Activated CD8-positive, alpha-beta memory T cell treated with anti-CD3 and anti-CD28 coated beads, Interleukin-2, amount 10 ng/mL, durations not matched to agents 7 days and 5 days (primary cell): ENCODE measurements around the gene GLA. TPM values are rescaled to one million over a fixed set of nuclear protein-coding genes. Genes with fewer than 3 reads are reported as not detected.

Experiments used
- ATAC-seq: fragments of 150-1000 bp; cut with Tn5 transposase; one replicate; pipeline ENCODE4 v1.10.0; 2021; ENCODE audit warnings: moderate library complexity
- CTCF ChIA-PET: fragments of 350-600 bp; sonication (Branson Sonifier 250); formaldehyde crosslinking; loops from one replicate; lab custom pipeline; 2021; ENCODE audit warnings: antibody characterized with exemption; lab: Charles Lee
- DNase-seq: peaks from one replicate; pipeline ENCODE4 v3.0.0-alpha.2; 2020
- H3K27ac Mint-ChIP-seq: one replicate; pipeline ENCODE4 v1.8.0; 2021; ENCODE audit warnings: mild to moderate bottlenecking, mixed read lengths
- H3K27me3 Mint-ChIP-seq: one replicate; pipeline ENCODE4 v1.8.0; 2021; ENCODE audit warnings: mixed read lengths
- H3K36me3 Mint-ChIP-seq: one replicate; pipeline ENCODE4 v1.8.0; 2021; ENCODE audit warnings: mild to moderate bottlenecking, mixed read lengths
- H3K4me1 Mint-ChIP-seq: one replicate; pipeline ENCODE4 v1.8.0; 2021; ENCODE audit warnings: mixed read lengths
- H3K4me3 Mint-ChIP-seq: one replicate; pipeline ENCODE4 v1.8.0; 2021; ENCODE audit warnings: mild to moderate bottlenecking, moderate library complexity, mixed read lengths
- H3K9me3 Mint-ChIP-seq: one replicate; pipeline ENCODE4 v1.8.0; 2022; ENCODE audit warnings: low read depth, mixed read lengths
- total RNA-seq, 2 experiments: library from RNA; stranded (reverse); gene quantifications; one replicate each; pipeline ENCODE4 v1.2.3, GENCODE V29; 2021

GLA gene
- total RNA-seq = 10 to 100 TPM; 40.2 to 60.4 TPM

DNA sequence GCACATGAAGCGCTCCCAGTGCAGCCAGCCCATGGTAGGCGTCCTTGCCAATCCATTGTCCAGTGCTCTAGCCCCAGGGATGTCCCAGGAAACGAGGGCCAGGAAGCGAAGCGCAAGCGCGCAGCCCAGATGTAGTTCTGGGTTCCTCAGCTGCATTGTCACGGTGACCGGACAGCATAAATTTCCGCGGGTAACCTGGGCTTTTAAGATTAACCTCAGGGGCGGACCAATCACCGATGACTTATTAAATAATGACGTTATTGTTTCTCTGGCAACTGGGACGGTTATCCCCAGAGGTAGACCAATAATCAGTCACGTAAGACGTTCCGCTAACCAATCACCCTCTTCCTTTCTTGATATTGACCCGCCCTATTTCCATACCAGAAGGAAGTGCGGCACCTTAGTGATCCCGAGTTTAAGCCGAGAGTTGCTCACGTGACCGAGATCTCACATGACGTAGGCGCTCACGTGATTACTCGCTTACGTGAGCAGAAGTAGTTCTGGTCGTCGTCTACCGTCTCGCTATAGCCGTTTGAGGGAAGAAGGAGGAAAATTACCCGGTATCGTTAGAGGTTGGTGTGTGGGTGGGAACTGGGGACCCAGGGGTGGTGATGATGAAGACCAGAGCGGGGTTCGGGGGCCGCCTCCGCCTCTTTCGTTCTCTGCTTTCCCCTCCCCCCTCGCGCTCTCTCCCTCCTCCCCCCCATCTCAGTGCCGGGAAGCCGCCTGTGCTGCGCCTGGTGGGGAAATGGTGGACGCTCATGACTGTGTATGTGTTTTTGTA is at the start of gene GLA, which contains the start of gene HNRNPH2:
TSS of gene GLA (minus strand) at position 178 of the 784 bp plus-strand sequence. CDS start at position 156, 22 bp downstream.
TSS of gene HNRNPH2 (plus strand) at position 475 of the 784 bp plus-strand sequence. CDS start 3,767 bp downstream, outside the sequence.
- H3K9me3 Mint-ChIP-seq = no peaks in the 10 kb centered on the region
- peak; percentile 87 for ATAC-seq
- no peaks in the 10 kb centered on the region for H3K27me3 Mint-ChIP-seq
- H3K36me3 Mint-ChIP-seq = peaks cover 27% of the 10 kb centered on the region
- H3K4me3 Mint-ChIP-seq = peak within 1 kb of the TSS; percentile 98
- peaks cover 31% of the 10 kb centered on the region for H3K4me1 Mint-ChIP-seq
- peak; percentile 94 for DNase-seq
- peak within 1 kb of the TSS; percentile 98 for H3K27ac Mint-ChIP-seq
- CTCF ChIA-PET = interaction anchor here (1.0 kb wide), 1 partner anchor 17 kb away, joined by 4 read pairs; the partner anchor contains the start of gene RPL36A

DNA sequence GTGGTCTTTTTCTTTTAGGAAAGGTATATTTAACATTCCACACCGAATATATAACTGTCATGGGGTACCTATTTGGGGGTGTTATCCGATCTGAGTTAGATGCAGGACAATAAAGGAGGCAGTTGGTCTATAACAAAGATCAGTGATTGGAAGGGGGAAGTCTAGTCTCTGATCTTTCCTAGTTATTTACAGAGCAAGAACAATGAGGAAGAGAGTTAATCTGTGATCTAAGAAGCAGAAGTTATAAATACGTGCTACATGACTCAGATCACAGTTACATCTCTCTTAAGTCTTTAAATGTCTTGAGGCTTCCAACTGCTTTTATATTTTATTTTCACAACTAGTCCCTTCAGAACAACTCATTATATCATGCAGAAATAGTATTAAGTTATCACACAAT is 44.3 kb upstream of the GLA start:
- H3K27me3 Mint-ChIP-seq = no peaks in the 10 kb centered on the region
- no peak overlapping the region for H3K4me3 Mint-ChIP-seq
- no peaks in the 10 kb centered on the region for H3K9me3 Mint-ChIP-seq
- CTCF ChIA-PET = no interaction called here
- H3K4me1 Mint-ChIP-seq = no peaks in the 10 kb centered on the region
- H3K36me3 Mint-ChIP-seq = peaks cover 3% of the 10 kb centered on the region
- no peak overlapping the region for H3K27ac Mint-ChIP-seq
- DNase-seq (no peak), ATAC-seq (no peak)

DNA sequence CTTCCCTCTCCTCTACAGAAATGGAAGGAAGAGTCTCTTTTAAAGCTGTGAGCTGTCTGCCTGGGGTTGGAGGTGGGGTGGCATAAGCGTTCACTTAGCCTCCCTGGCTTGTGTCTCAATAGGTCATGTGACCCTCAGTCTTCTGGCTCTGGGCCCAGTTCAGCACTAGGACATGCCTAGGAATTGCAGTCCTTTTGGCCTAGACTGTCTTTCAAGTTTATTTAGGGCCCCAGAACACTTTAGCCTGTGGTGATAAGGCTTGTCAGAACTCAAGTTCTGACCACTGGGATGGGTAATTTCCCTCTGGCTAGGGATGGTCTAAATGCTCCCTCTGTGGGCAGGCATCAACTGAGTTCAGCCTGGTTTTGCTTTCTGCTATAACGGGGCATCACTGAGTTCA is 43.2 kb upstream of the GLA start:
- peaks cover 3% of the 10 kb centered on the region for H3K36me3 Mint-ChIP-seq
- H3K4me1 Mint-ChIP-seq = peaks cover 2% of the 10 kb centered on the region
- no peaks in the 10 kb centered on the region for H3K27me3 Mint-ChIP-seq
- CTCF ChIA-PET = no interaction called here
- no peak for DNase-seq
- no peaks in the 10 kb centered on the region for H3K9me3 Mint-ChIP-seq
- H3K27ac Mint-ChIP-seq = no peak overlapping the region
- ATAC-seq = no peak
- H3K4me3 Mint-ChIP-seq = no peak overlapping the region

DNA sequence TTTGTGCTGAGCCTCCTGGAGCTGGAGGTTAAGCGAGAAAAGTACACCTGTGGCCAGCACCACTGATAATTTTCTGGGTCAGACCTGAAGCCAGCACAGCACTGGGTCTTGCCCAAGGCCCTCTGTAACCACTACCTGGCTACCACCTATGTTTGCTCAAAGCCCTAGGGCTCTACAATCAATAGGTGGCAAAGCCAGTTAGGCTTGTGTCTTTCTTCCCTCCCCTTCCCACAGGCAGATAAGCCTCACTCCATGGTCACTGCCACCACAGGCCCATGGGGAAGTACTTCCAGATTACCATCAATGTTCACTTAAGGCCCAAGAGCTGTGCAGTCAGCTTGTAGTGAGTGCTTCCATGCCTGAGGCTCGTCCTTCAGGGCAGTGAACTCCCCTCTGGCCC is 42.4 kb upstream of the GLA start:
- Mint-ChIP-seq H3K4me3 (no peak overlapping the region), H3K36me3 (peaks cover 3% of the 10 kb centered on the region), H3K9me3 (no peaks in the 10 kb centered on the region), H3K4me1 (peaks cover 2% of the 10 kb centered on the region), H3K27me3 (no peaks in the 10 kb centered on the region), H3K27ac (no peak overlapping the region)
- ATAC-seq (no peak), DNase-seq (no peak)
- CTCF ChIA-PET = no interaction called here

DNA sequence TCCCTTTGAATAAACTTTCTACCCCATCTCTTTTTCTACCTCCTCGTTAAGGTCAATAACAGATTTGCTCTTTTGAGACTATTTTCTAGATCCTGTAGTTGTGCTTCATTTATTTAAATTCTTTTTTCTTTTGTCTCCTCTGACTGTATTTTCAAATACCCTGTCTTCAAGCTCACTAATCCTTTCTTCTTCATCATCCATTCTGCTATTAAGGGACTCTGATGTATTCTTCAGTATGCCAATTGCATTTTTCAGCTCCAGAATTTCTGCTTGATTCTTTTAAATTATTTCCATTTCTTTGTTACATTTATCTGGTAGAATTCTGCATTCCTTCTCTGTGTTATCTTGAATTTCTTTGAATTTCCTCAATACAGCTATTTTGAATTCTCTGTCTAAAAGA is 41.6 kb upstream of the GLA start:
- CTCF ChIA-PET = no interaction called here
- no peak overlapping the region for H3K27ac Mint-ChIP-seq
- H3K9me3 Mint-ChIP-seq = no peaks in the 10 kb centered on the region
- H3K36me3 Mint-ChIP-seq = peaks cover 5% of the 10 kb centered on the region
- no peaks in the 10 kb centered on the region for H3K27me3 Mint-ChIP-seq
- no peak overlapping the region for H3K4me3 Mint-ChIP-seq
- peaks cover 2% of the 10 kb centered on the region for H3K4me1 Mint-ChIP-seq
- DNase-seq (no peak), ATAC-seq (no peak)

DNA sequence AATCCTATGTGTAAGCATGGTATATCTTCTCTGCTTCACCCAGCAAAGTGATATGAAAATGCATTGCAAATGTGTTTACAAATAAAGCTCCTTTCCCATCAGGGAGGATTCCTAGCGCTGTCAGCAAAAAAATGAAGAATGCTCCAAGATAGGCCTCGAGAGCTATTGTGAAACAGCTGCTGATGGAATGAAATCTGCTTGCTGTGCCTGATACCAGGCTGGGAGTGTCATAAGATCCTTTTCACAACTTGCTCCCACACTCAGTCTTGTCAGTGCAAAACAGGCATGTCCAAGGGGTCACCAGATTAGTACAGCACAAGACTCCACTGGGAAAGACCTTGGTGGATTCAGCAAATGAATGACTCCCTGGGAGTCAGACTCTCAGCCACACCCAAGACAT is 34.4 kb upstream of the GLA start:
- Mint-ChIP-seq H3K27me3 (no peaks in the 10 kb centered on the region), H3K36me3 (peaks cover 8% of the 10 kb centered on the region), H3K4me3 (no peak overlapping the region), H3K9me3 (no peaks in the 10 kb centered on the region), H3K4me1 (peaks cover 2% of the 10 kb centered on the region), H3K27ac (no peak overlapping the region)
- DNase-seq (no peak), ATAC-seq (no peak)
- CTCF ChIA-PET = no interaction called here

DNA sequence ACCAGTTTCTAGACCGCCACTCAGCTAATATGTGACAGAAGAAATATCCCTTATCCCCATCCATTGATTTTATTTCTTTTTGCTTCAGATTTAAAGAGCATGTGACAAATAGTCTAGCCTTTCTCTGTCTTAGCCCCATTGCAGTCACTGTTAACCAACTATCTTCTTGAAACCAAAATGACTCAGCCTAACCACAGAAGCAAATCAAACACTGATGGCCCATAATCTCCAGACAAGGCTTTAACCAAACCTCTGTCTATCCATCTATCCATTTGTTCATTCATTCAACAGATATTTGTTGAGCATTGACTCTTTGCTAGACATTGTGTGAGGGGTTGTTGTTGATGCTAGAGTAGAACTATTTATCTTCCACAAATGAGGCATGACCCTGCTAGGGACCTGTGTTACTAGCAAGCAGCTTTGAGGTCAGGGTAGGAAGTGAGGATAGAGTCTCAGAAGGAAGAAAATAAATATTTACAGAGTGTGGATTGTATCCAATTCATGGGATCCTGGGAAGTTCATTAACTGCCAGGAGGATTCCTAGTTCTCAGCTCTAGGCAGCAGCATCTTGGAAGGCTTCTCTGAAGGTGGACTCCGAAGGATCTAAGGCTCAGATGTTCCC is 22.8 kb upstream of the GLA start:
- DNase-seq (no peak), ATAC-seq (peak; percentile 85)
- CTCF ChIA-PET = interaction anchor here (1.2 kb wide), 1 partner anchor 12 kb away, joined by 4 read pairs; no protein-coding TSS in a partner anchor
- Mint-ChIP-seq H3K9me3 (no peaks in the 10 kb centered on the region), H3K27ac (peak overlapping the region; percentile 77), H3K27me3 (no peaks in the 10 kb centered on the region), H3K36me3 (peaks cover 14% of the 10 kb centered on the region), H3K4me1 (peaks cover 18% of the 10 kb centered on the region), H3K4me3 (peak overlapping the region; percentile 32)

DNA sequence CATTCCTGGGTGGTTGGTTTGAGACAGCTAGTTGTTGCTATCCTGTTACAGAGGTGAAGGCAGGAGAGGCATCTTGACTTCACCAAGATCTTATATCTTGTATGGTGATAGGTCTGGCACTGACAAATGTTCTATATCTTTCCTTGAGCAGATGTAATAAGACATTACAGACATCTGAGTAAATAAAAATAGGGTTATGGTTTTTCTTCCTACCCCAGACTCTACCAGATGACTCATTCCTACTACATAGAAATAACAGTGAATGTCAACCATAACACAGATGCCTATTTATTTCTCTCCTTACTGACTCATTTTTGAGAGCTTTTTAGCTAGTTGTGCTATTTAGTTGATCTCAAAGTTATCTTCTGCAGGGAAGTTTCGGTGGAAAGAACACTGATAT is 22.2 kb upstream of the GLA start:
- peak; percentile 86 for ATAC-seq
- H3K27me3 Mint-ChIP-seq = no peaks in the 10 kb centered on the region
- CTCF ChIA-PET = interaction anchor here (1.2 kb wide), 1 partner anchor 11 kb away, joined by 4 read pairs; no protein-coding TSS in a partner anchor

DNA sequence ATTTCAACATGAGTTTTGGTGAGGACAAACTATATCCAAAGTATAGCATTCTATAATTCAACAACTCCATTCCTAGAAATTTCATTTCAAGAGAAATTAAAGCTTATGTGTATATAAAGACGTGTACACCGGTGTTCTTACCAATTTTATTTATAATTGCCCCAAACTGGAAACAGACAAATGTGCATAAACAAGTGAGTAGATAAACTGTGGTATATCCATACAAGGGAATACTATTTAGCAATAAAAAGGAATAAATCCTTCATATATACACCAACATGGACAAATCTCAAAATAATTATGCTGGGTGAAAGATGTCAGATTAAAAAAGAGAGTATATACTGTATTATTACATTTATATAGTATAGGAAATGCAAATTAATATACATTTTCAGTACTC is 20.2 kb upstream of the GLA start:
- Mint-ChIP-seq H3K4me1 (peaks cover 18% of the 10 kb centered on the region), H3K27me3 (no peaks in the 10 kb centered on the region), H3K27ac (no peak overlapping the region), H3K36me3 (peaks cover 16% of the 10 kb centered on the region), H3K9me3 (no peaks in the 10 kb centered on the region), H3K4me3 (no peak overlapping the region)
- ATAC-seq (no peak), DNase-seq (no peak)
- CTCF ChIA-PET = no interaction called here

More for the DNA sequence above, 22.2 kb upstream of the GLA start:
- H3K4me1 Mint-ChIP-seq = peaks cover 18% of the 10 kb centered on the region
- peak overlapping the region; percentile 32 for H3K4me3 Mint-ChIP-seq
- peak overlapping the region; percentile 77 for H3K27ac Mint-ChIP-seq
- H3K9me3 Mint-ChIP-seq = no peaks in the 10 kb centered on the region
- H3K36me3 Mint-ChIP-seq = peaks cover 16% of the 10 kb centered on the region
- no peak for DNase-seq

DNA sequence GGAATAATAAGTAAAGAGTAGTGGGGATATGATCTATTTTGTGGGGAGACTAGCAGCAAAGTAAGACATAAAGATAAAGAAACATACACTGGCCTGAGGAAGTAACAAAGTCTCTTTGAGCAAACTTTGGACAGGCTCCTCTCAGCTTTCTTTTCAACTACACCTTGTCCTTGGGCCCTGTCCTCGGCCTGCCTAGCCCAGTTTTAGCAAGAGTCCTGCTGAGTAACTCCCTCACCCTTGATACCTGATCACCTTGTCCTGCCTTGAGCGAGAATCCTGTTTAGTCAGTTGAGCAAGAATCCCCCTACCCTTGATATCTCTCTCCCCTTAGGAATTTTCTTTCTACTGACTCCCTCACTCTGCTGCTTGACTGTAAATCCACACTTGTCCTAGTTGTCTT is 11.8 kb upstream of the GLA start:
- no peak overlapping the region for H3K27ac Mint-ChIP-seq
- ATAC-seq = no peak
- no peaks in the 10 kb centered on the region for H3K27me3 Mint-ChIP-seq
- peaks cover 3% of the 10 kb centered on the region for H3K36me3 Mint-ChIP-seq
- CTCF ChIA-PET = interaction anchor here (1.4 kb wide), 1 partner anchor 11 kb away, joined by 4 read pairs; no protein-coding TSS in a partner anchor
- no peaks in the 10 kb centered on the region for H3K9me3 Mint-ChIP-seq
- peaks cover 30% of the 10 kb centered on the region for H3K4me1 Mint-ChIP-seq
- H3K4me3 Mint-ChIP-seq = peak overlapping the region; percentile 78
- DNase-seq = no peak

DNA sequence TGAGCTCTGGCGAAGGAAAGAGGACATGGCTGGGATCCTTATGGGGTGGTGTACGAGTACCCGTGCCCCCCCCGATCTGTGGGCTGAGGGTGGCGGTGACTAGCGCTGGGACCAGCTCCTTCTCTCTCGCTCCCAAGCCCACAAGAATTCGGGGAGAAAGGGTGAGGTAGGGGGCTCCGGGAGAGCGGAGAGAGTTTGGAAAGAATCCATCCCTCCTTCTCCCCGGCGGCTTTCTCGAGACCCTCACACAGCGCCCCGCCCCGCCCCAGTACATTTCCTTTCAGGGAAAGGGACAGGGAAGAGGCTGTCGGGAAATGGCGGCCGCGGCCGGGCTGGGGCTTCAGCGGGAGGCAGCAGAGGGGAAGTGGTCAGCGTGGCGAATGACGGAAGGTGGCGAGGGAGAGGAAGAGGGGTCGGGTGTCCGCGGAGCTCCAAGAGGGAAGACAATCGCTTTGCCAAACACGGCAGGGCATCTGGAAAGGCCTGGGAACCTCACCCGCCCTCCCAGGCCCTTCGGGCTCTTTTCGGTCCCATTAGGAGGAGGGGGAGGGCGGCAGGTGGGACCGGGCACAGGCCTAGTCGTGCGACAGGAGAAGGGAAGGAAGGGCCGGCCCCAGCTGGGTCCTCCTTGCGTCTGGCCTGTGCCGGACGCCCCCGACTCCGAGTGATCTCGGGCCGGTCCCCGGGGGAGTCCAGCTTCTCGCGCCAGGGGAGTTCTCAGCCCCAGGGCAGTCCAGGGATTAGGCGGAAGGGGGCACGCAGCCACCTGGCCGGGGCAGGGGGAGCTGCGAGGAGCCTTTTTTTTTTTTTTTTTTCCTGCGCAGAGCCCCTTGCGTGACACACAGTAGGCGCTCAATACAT is 10.5 kb upstream of the GLA start:
- Mint-ChIP-seq H3K36me3 (peaks cover 5% of the 10 kb centered on the region), H3K9me3 (no peaks in the 10 kb centered on the region), H3K27me3 (no peaks in the 10 kb centered on the region), H3K4me3 (peak overlapping the region; percentile 78), H3K4me1 (peaks cover 32% of the 10 kb centered on the region), H3K27ac (peak overlapping the region; percentile 91)
- peak; percentile 70 for ATAC-seq
- CTCF ChIA-PET = interaction anchor here (0.6 to 1.8 kb wide), 7 partner anchors 8 to 385 kb away, joined by 3 to 8 read pairs (median 4); no protein-coding TSS in a partner anchor
- DNase-seq = peak; percentile 60

DNA sequence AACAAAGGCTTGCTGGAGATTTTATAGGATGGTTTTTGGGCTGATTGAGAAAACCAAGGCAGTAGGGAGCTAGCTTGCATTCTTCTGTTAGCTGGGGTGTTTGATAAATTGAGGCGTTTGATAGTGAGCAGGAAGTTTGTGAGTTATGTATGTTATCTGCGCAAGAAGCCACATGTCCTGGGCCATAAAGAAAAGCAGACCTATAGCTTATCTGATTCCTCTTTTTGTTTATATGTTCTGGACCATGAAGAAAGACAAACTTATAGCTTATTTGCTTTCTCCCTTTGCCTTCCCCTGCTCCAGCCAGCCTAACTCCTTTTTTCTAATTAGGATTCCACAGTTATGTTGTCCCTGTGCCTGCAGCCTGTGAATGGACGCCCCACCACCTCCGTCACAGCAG is 9.5 kb upstream of the GLA start:
- Mint-ChIP-seq H3K9me3 (no peaks in the 10 kb centered on the region), H3K4me1 (peaks cover 42% of the 10 kb centered on the region), H3K36me3 (peaks cover 15% of the 10 kb centered on the region), H3K27ac (peak overlapping the region; percentile 91), H3K4me3 (peak overlapping the region; percentile 78), H3K27me3 (no peaks in the 10 kb centered on the region)
- CTCF ChIA-PET = interaction anchor here (0.6 to 1.7 kb wide), 3 partner anchors 49 to 1253 kb away, joined by 3 read pairs; no protein-coding TSS in a partner anchor
- DNase-seq = no peak
- no peak for ATAC-seq

DNA sequence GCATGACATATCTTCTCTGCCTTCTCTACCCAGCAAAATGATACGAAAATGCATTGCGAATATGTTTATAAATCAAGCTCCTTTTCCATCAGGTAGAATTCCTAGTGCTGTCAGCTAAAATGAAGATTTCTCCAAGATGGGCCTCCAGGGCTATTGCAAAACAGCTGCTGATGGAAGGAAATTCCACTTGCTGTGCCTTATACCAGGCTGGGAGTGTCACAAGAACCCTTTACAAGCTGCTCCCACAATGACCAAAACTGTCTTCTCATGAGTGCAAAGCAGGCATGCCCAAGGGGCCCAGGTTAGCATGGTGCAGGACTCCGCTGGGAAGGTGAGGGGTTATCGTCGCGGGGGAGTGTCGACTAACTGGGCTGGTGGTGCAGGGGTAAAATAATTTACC is 9.0 kb upstream of the GLA start:
- H3K27me3 Mint-ChIP-seq = no peaks in the 10 kb centered on the region
- no peak for DNase-seq
- peaks cover 20% of the 10 kb centered on the region for H3K36me3 Mint-ChIP-seq
- CTCF ChIA-PET = interaction anchor here (0.7 to 1.5 kb wide), 2 partner anchors 201 to 387 kb away, joined by 3 read pairs; partner anchors contain the start of gene ARMCX6
- H3K9me3 Mint-ChIP-seq = no peaks in the 10 kb centered on the region
- H3K4me1 Mint-ChIP-seq = peaks cover 45% of the 10 kb centered on the region
- H3K4me3 Mint-ChIP-seq = no peak overlapping the region
- ATAC-seq = no peak
- H3K27ac Mint-ChIP-seq = peak overlapping the region; percentile 43
